ENCODE data around the gene SLMAP. TPM values are rescaled to one million over a fixed set of nuclear protein-coding genes. Genes with fewer than 3 reads are reported as not detected.
A peak's percentile ranks its signal among the peaks of the same experiment; 100 is the strongest.

The SLMAP gene
- total and polyA plus RNA-seq, 2 of the 4 experiments (the other 2 are of a cell fraction) = 15.5 to 26.5 TPM

GRCh38 chr3:57968501-57968900 lies 212.4 kb downstream of the SLMAP start:
- Histone ChIP-seq H2BK15ac (ENCODE audit: low read depth, low read length) (peak overlapping the region; percentile 87), H3K23ac (ENCODE audit: low read depth, low read length) (no peak overlapping the region), H2BK120ac (ENCODE audit: low read depth, low read length) (peak overlapping the region; percentile 85), H3K27ac (ENCODE audit: insufficient read depth, low read length) (no peak overlapping the region), H3K4me3 (ENCODE audit: insufficient read depth, low read depth, low read length) (no peak overlapping the region), H3K9me3 (ENCODE audit: control insufficient read depth, insufficient read depth, low read length) (no peaks in the 10 kb centered on the region), H4K20me1 (ENCODE audit: insufficient read depth, low read length) (no peaks in the 10 kb centered on the region), H3K9ac (ENCODE audit: low read depth, low read length) (no peak overlapping the region), H3K4ac (ENCODE audit: low read depth, low read length) (peak overlapping the region; percentile 72; the same call in 1 of the 2 replicates), H2BK20ac (ENCODE audit: low read depth, low read length) (peak overlapping the region; percentile 8; the same call in 1 of the 2 replicates), H3K56ac (ENCODE audit: extremely low read depth, insufficient read depth, low read length) (no peak overlapping the region), H3K79me1 (ENCODE audit: low read depth in 1 of 2, low read length in 2 of 2) (0 out of 4 replicates have a peak, but pooled peaks cover 0 to 3% of the 10 kb centered on the region in 2 experiments), H3K9me1 (ENCODE audit: insufficient read depth, low read length) (peaks cover 6% of the 10 kb centered on the region), H2AFZ (replicated peaks; ENCODE audit: low read length, poor library complexity) (no peak overlapping the region), H2AK9ac (replicated peaks; ENCODE audit: low read depth, low read length, poor library complexity) (peak overlapping the region; percentile 7), H3K18ac (ENCODE audit: low read depth, low read length) (no peak overlapping the region), H3K36me3 (ENCODE audit: control insufficient read depth, insufficient read depth, low read length) (no peaks in the 10 kb centered on the region), H3K27me3 (ENCODE audit: control insufficient read depth, insufficient read depth, low read length) (no peaks in the 10 kb centered on the region), H3K4me2 (ENCODE audit: low read depth, low read length) (no peak overlapping the region), H3K14ac (replicated peaks; ENCODE audit: low read depth, low read length) (0 out of 2 replicates have a peak overlapping the region, but pooled peaks have one; percentile 32), H3K4me1 (ENCODE audit: control insufficient read depth, insufficient read depth, low read length) (peaks cover 13% of the 10 kb centered on the region), H2AK5ac (ENCODE audit: low read depth, low read length) (peak overlapping the region; percentile 88), H4K8ac (ENCODE audit: low read depth in 2 of 2, low read length in 2 of 2) (peak overlapping the region in 1 of 2 experiments; percentile 48; a peak in 1 of 4 replicates), H4K91ac (ENCODE audit: insufficient read depth, low read depth, low read length) (no peak overlapping the region), H2BK5ac (ENCODE audit: low read depth, low read length, poor library complexity, severe bottlenecking) (peak overlapping the region; percentile 21), H4K5ac (ENCODE audit: low read depth, low read length) (no peak overlapping the region)
- no peak for DNase-seq
- ChIA-PET POLR2A (ENCODE audit: unreplicated experiment) (no interaction called here), CTCF (no interaction called here)
- BruUV-seq (replicated peaks) = no TSS peak
- 100% methylated on average over 2 of the region's 5 CpGs; no CpG with 5 or more reads in 1 of the 2 experiments for whole genome bisulfite sequencing, 2 experiments (ENCODE audit: extremely low coverage in 2 of 2, insufficient read length in 1 of 2)
- dilution Hi-C loops (cut with HindIII; ENCODE audit: low sequenced_read_pairs, unreplicated experiment) (no loop called here), in situ Hi-C loops (cut with MboI; ENCODE audit: low sequenced_read_pairs) (no loop called here), intact Hi-C loops (cut with micrococcal nuclease) (no loop called here)
- ATAC-seq (ENCODE audit: low read depth) = no peak
- TF ChIP-seq SMC3 (IDR thresholded peaks at IDR 0.05; ENCODE audit: low read depth, low read length) = no peak
- TF ChIP-seq MXI1 (IDR thresholded peaks at IDR 0.05; ENCODE audit: borderline replicate concordance, low read depth, low read length) = no peak
- no peak for TF ChIP-seq POLR2A (IDR thresholded peaks at IDR 0.05; ENCODE audit: low read depth, low read length)
- no peak for TF ChIP-seq ELK1 (IDR thresholded peaks at IDR 0.05; ENCODE audit: borderline replicate concordance, low read depth, low read length)
- no peak for TF ChIP-seq CHD1 (IDR thresholded peaks at IDR 0.05; ENCODE audit: low read depth, low read length)
- TF ChIP-seq CTCF (conservative IDR thresholded peaks at IDR 0.05; ENCODE audit: low read depth, low read length) = no peak
- no peak for TF ChIP-seq CEBPB (IDR thresholded peaks at IDR 0.05; ENCODE audit: low read depth, low read length)
- TF ChIP-seq RFX5 (IDR thresholded peaks at IDR 0.05; ENCODE audit: low read depth, low read length) = no peak
- no peak for TF ChIP-seq RAD21 (IDR thresholded peaks at IDR 0.05; ENCODE audit: low read length)
- TF ChIP-seq USF2 (IDR thresholded peaks at IDR 0.05; ENCODE audit: low read depth, low read length) = no peak
- no peak for TF ChIP-seq MAZ (IDR thresholded peaks at IDR 0.05; ENCODE audit: borderline replicate concordance, low read depth, low read length)
- TF ChIP-seq BHLHE40 (IDR thresholded peaks at IDR 0.05; ENCODE audit: low read depth, low read length) = no peak
- TF ChIP-seq MAFK (IDR thresholded peaks at IDR 0.05; ENCODE audit: low read depth, low read length) = no peak
- TF ChIP-seq NFE2L2 (IDR thresholded peaks at IDR 0.05; ENCODE audit: low read depth, low read length) = no peak
- no peak for TF ChIP-seq RCOR1 (IDR thresholded peaks at IDR 0.05; ENCODE audit: insufficient replicate concordance, low read length)
- TF ChIP-seq FOS (IDR thresholded peaks at IDR 0.05; ENCODE audit: low read depth, low read length) = no peak
